Measurements from ENCODE around the gene NANOS3. TPM values are rescaled to one million over a fixed set of nuclear protein-coding genes. Genes with fewer than 3 reads are reported as not detected.

Gene NANOS3
- total and polyA plus RNA-seq, 2 donors from 2014 or later = 0.35 TPM; not detected in 1

GRCh38 chr19:13906521-13906904 is 29.6 kb downstream of the NANOS3 start:
- FAIRE-seq = no peak
- H3K4me1 ChIP-seq (ENCODE audit: control insufficient read depth in 2 of 3, insufficient read depth in 2 of 3, low read depth in 1 of 3, low read length in 3 of 3) = peaks cover 0 to 10% (median 4%) of the 10 kb centered on the region in 3 donors
- peak in 1 of 5 donors; percentile 21 for DNase-seq
- H3K27ac ChIP-seq (ENCODE audit: low read depth in 2 of 2, low read length in 2 of 2) = no peak overlapping the region
- TF ChIP-seq, protein P1, sequence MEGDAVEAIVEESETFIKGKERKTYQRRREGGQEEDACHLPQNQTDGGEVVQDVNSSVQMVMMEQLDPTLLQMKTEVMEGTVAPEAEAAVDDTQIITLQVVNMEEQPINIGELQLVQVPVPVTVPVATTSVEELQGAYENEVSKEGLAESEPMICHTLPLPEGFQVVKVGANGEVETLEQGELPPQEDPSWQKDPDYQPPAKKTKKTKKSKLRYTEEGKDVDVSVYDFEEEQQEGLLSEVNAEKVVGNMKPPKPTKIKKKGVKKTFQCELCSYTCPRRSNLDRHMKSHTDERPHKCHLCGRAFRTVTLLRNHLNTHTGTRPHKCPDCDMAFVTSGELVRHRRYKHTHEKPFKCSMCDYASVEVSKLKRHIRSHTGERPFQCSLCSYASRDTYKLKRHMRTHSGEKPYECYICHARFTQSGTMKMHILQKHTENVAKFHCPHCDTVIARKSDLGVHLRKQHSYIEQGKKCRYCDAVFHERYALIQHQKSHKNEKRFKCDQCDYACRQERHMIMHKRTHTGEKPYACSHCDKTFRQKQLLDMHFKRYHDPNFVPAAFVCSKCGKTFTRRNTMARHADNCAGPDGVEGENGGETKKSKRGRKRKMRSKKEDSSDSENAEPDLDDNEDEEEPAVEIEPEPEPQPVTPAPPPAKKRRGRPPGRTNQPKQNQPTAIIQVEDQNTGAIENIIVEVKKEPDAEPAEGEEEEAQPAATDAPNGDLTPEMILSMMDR (IDR thresholded peaks at IDR 0.05; ENCODE audit: borderline replicate concordance, extremely low read depth, insufficient read depth) = no peak
- H3K36me3 ChIP-seq (ENCODE audit: control insufficient read depth in 2 of 3, insufficient read depth in 3 of 3, low read length in 3 of 3) = peaks cover 0 to 3% (median 0%) of the 10 kb centered on the region in 3 donors
- no peaks in the 10 kb centered on the region for H3K9me3 ChIP-seq (ENCODE audit: control insufficient read depth in 2 of 3, insufficient read depth in 1 of 3, low read length in 3 of 3)
- no peaks in the 10 kb centered on the region for H3K27me3 ChIP-seq (ENCODE audit: control insufficient read depth, insufficient read depth, low read length)
- H3K4me3 ChIP-seq (ENCODE audit: low read length in 3 of 3) = peak overlapping the region; percentile 14 to 78 (median 61)
- intact Hi-C loops (cut with DNase I) = no loop called here
- H3K9ac ChIP-seq (ENCODE audit: low read length in 3 of 3) = peak overlapping the region in 2 of 3 donors; percentile 45 to 80

DNA sequence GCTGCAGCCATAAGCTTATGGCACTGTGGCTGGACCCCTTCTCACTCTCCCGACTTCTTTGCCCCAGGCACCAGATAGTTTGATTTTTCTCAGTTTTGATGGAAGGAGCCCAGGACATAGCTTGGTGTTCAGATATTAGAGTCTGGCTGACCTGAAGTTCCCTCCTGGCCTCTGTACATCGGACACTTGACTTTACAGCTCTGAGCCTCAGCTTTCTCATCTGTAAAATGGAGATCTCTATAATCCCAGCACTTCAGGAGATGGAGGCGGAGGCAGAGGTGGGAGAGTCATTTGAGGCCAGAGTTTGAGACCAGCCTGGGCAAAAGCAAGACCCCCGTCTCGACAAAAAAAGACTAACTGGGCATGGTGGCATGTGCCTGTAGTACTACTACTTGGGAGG is 30.0 kb downstream of the NANOS3 start:
- FAIRE-seq (no peak), DNase-seq (no peak)
- Histone ChIP-seq H3K9ac (ENCODE audit: low read length in 3 of 3) (peak overlapping the region in 1 of 3 donors; percentile 80), H3K27ac (ENCODE audit: low read depth in 2 of 2, low read length in 2 of 2) (no peak overlapping the region), H3K36me3 (ENCODE audit: control insufficient read depth in 2 of 3, insufficient read depth in 3 of 3, low read length in 3 of 3) (peaks cover 0 to 3% (median 0%) of the 10 kb centered on the region in 3 donors), H3K27me3 (ENCODE audit: control insufficient read depth, insufficient read depth, low read length) (no peaks in the 10 kb centered on the region), H3K4me3 (ENCODE audit: low read length in 3 of 3) (peak overlapping the region; percentile 14 to 78 (median 61)), H3K9me3 (ENCODE audit: control insufficient read depth in 2 of 3, insufficient read depth in 1 of 3, low read length in 3 of 3) (no peaks in the 10 kb centered on the region), H3K4me1 (ENCODE audit: control insufficient read depth in 2 of 3, insufficient read depth in 2 of 3, low read depth in 1 of 3, low read length in 3 of 3) (peaks cover 0 to 10% (median 4%) of the 10 kb centered on the region in 3 donors)
- intact Hi-C loops (cut with DNase I) = no loop called here
- TF ChIP-seq, protein P1 (IDR thresholded peaks at IDR 0.05; ENCODE audit: borderline replicate concordance, extremely low read depth, insufficient read depth) = no peak

DNA sequence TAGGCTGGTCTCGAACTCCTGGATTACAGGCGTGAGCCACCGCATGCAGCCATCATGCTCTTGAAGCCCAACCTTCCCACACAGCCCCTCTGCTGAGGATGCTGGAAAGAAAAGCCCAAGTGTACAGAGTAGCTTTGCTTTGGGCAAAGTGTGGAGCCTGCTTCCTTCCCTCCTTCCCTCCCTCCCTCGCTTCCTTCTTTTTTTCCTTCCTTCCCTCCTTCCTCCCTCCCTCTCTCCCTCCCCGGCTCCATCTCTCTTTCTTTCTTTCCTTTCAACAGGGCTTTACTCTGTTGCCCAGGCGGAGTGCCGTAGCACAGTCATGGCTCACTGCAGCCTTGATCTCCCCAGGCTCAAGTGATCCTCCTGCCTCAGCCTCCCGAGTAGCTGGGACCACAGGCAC is 31.7 kb downstream of the NANOS3 start:
- no peak overlapping the region for H3K27ac ChIP-seq (ENCODE audit: low read depth in 2 of 2, low read length in 2 of 2)
- intact Hi-C loops (cut with DNase I) = no loop called here

More for the DNA sequence above, 31.7 kb downstream of the NANOS3 start:
- Histone ChIP-seq H3K9ac (ENCODE audit: low read length in 3 of 3) (no peak overlapping the region), H3K4me3 (ENCODE audit: low read length in 3 of 3) (no peak overlapping the region), H3K36me3 (ENCODE audit: control insufficient read depth in 2 of 3, insufficient read depth in 3 of 3, low read length in 3 of 3) (peaks cover 0 to 9% (median 0%) of the 10 kb centered on the region in 3 donors), H3K4me1 (ENCODE audit: control insufficient read depth in 2 of 3, insufficient read depth in 2 of 3, low read depth in 1 of 3, low read length in 3 of 3) (peaks cover 0 to 10% (median 4%) of the 10 kb centered on the region in 3 donors), H3K9me3 (ENCODE audit: control insufficient read depth in 2 of 3, insufficient read depth in 1 of 3, low read length in 3 of 3) (no peaks in the 10 kb centered on the region), H3K27me3 (ENCODE audit: control insufficient read depth, insufficient read depth, low read length) (no peaks in the 10 kb centered on the region)
- DNase-seq (no peak), FAIRE-seq (no peak)
- TF ChIP-seq, protein P1 (IDR thresholded peaks at IDR 0.05; ENCODE audit: borderline replicate concordance, extremely low read depth, insufficient read depth) = no peak
